ENCODE data around the gene TPRX2.
"Not testable (repeated sequence)": the region's sequence is repeated elsewhere in the genome, so short reads cannot be mapped to it uniquely, and the experiment has no call there.

The TPRX2 gene, protein sequence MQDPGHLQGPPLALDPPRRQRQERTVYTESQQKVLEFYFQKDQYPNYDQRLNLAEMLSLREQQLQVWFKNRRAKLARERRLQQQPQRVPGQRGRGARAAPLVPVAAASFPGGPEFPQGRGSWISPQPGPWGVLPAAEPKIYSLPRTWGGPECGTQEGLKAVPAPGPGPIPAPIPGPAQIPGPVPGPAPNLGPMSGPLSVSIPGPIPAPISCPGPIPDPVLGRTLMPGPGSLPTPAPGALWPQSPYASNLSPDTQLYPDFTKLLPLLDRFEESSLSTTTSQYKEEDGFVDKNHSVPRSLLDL

DNA sequence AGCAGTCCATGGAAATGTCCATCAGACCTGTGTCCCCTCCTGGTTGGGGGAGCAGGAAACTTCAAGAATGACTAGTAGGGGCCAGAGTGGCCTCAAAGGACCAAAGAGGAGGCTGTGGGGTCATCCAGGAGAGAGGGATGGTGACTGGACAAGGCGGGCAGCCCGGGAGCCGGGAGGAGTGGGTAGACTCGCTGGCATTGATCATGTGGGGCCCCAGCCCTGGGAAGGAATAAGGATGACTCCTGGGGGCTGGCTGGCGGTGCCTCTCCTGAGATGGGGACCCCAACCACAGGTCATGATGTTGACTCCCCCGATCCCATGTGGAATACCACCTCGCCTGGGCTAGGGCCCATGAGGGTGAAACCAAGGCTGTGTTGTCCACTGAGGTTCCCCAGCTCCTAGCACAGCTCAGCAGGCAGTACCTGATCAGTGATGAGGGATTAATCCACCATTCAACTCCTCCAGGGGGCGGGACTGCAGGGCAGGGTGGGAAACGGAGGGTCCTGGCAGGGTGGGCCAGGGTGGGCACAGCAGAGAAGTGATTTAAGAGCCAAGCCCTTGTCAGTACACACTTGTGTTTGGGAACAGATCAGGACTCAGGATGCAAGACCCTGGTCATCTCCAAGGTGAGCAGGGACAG, at the start of gene TPRX2:
TPRX2 (plus strand) TSS at position 590 of the 640 bp plus-strand sequence; CDS start at position 602, 12 bp downstream.
- not testable (repeated sequence) for H3K27ac ChIP-seq

DNA sequence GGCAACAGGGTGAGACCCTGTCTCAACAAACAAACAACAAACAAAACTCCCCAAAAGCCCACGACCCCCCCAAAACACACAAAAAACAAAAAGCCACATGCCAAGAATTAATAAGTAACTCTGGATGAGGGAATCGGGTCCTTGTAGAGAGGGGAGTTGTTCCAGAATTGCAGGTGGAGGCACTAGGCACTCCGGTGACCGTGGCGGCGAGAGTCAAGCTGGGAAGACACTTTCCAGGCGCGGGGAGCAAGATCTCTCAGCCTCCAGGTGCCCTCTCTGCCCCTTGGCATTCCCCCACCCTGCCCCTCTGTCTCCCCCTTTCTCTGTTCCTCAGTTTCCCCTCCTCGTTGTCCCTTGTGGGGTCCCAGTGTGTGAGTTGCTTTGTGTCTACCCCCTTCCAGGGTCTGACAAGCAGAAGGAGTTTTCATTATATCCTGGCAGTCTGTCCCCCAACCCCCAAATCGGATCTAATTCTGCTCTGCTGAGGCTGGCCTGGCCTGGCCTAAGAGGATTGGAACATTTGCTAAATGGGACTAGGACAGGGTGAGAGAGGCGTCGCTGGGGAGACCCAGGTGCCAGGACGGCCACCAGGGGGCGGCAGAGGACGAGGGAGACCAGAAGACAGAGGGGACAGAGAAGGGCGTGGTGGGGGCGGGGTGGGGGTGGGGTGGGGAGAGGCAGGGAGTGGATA, 45.6 kb upstream of the TPRX2 start:
- no peak for TF ChIP-seq ZFX (IDR thresholded peaks at IDR 0.05)
- TF ChIP-seq, protein P1, sequence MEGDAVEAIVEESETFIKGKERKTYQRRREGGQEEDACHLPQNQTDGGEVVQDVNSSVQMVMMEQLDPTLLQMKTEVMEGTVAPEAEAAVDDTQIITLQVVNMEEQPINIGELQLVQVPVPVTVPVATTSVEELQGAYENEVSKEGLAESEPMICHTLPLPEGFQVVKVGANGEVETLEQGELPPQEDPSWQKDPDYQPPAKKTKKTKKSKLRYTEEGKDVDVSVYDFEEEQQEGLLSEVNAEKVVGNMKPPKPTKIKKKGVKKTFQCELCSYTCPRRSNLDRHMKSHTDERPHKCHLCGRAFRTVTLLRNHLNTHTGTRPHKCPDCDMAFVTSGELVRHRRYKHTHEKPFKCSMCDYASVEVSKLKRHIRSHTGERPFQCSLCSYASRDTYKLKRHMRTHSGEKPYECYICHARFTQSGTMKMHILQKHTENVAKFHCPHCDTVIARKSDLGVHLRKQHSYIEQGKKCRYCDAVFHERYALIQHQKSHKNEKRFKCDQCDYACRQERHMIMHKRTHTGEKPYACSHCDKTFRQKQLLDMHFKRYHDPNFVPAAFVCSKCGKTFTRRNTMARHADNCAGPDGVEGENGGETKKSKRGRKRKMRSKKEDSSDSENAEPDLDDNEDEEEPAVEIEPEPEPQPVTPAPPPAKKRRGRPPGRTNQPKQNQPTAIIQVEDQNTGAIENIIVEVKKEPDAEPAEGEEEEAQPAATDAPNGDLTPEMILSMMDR (conservative IDR thresholded peaks at IDR 0.05), result peak; percentile 64
- no peak overlapping the region for H3K27ac ChIP-seq

DNA sequence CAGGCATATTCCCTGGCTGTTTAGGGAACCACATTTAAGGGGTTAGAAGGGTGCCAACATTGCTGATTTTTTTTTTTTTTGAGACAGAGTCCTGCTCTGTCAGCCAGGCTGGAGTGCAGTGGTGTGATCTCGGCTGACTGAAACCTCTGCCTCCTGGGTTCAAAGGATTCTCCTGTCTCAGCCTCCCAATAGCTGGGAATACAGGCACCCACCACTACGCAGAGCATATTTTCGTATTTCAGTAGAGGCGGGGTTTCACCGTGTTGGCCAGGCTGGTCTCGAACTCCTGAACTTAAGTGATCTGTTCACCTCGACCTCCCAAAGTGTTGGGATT, 45.1 kb upstream of the TPRX2 start:
- TF ChIP-seq, protein P1 (conservative IDR thresholded peaks at IDR 0.05), result peak; percentile 40
- TF ChIP-seq ZFX (IDR thresholded peaks at IDR 0.05), result no peak
- no peak overlapping the region for H3K27ac ChIP-seq

DNA sequence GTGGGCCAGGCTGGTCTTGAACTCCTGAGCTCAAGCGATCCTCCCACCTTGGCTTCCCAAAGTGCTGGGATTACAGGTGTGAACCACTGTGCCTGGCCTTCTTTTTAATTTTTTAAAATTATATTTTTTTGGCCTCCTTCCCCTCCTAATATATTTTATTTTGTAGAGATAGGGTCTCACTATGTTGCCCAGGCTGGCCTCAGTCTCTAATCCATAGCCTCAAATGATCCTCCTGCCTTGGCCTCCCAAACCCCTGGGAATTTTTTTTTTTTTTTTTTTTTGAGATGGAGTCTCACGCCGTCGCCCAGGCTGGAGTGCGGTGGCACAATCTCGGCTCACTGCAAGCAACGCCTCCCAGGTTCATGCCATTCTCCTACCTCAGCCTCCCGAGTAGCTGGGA, 42.8 kb upstream of the TPRX2 start:
- H3K27ac ChIP-seq, result not testable (repeated sequence)

DNA sequence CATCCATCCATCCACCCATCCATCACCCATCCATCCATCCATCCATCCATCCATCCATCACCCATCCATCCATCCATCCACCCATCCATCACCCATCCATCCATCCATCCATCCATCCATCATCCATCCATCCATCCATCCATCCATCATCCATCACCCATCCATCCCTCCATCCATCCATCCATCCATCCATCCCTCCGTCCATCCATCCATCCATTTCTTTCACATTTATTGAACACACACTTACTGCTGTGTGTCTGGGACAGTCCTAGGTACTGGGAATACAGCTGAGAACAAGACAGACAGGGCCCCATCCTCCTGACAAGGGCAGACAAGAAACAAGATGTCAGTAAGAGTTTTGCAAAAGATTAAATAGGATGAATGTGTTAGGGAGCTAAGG, 40.8 kb upstream of the TPRX2 start:
- not testable (repeated sequence) for H3K27ac ChIP-seq

DNA sequence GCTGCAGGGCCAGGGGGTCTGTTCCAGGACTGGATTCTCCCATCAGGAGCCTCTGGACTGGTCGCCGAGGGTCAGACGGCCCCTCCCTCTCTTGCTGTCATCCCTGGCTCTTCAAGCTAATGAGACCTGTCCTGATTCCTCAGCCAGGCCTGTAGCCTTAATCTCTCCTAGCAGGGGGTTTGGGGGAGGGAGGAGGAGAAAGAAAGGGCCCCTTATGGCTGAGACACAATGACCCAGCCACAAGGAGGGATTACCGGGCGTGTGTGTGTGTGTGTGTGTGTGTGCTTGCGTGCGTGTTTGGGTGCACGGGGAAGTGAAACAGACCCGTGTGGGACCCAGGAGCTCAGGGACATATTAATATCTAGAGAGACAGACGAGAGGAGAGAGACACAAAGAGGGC, 39.2 kb upstream of the TPRX2 start:
- H3K27ac ChIP-seq, result no peak overlapping the region
- TF ChIP-seq, protein P1 (conservative IDR thresholded peaks at IDR 0.05), result no peak
- no peak for TF ChIP-seq ZFX (IDR thresholded peaks at IDR 0.05)

DNA sequence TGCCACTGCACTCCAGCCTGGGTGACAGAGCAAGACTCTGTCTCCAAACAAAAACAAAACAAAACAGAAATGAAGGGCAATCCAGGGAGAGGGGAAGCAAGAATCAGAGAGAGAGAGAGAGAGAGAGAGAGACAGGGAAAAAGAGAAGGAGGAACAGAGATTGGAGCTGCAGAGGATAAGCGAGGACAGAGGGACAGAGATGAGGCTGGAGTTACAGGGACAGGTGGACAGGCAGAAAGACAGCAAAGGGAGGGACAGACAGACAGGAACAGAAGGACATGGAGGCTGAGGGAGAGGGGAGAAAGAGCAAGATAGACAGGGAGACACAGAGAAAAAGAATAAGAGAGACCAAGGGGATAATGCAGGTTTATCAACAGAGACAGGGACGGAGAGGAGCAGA, 38.6 kb upstream of the TPRX2 start:
- no peak for TF ChIP-seq ZFX (IDR thresholded peaks at IDR 0.05)
- TF ChIP-seq, protein P1 (conservative IDR thresholded peaks at IDR 0.05), result no peak
- no peak overlapping the region for H3K27ac ChIP-seq

DNA sequence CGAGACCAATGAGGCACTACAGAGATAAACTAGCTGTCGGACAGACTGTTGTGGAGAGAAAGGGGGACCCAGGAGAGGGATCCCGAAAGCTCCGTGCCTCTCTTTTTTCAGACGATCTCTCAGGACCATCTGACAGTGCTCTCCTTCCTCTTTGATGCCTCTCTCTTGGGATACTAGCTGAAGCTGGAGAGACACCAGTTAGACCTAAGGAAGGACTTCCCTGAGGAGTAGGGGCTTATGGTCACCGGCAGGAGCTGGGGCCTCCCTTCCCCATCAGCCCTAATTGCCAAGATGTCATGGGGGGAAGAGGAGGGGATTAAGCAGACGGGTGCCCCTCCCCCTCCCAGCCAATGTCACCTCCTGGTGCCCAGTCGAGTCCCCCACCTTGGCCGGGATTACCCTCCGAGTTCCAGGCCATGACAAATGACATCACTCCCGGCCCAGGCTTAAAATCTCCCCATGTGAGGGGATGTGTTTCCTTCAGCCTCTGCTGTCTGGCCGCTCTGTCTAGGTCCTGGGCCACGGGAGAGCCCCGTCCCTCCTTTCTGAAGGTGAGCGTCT, 37.5 kb upstream of the TPRX2 start, which contains the start of gene CRX:
CRX (plus strand) TSS at position 478 of the 561 bp plus-strand sequence. CDS start 12,507 bp downstream, outside the sequence.
- no peak for TF ChIP-seq ZFX (IDR thresholded peaks at IDR 0.05)
- TF ChIP-seq, protein P1 (conservative IDR thresholded peaks at IDR 0.05), result no peak
- no peak within 1 kb of the TSS for H3K27ac ChIP-seq
